Parathyroid adenoma (tissue), 2 donors: Measurements from ENCODE around the gene KRAS.
A peak's percentile ranks its signal among the peaks of the same experiment; 100 is the strongest.

Experiments used
- H2AFZ ChIP-seq: fragments of 300-600 bp; sonication (generic); one replicate; pipeline ENCODE4 v1.7.0; 2017; ENCODE audit warnings: antibody characterized with exemption, mild to moderate bottlenecking
- H3K27ac ChIP-seq: fragments of 300-600 bp; sonication (generic); one replicate; pipeline ENCODE4 v1.7.0; 2017
- H3K27me3 ChIP-seq: fragments of 300-600 bp; sonication (generic); one replicate; pipeline ENCODE4 v1.7.0; 2017; ENCODE audit warnings: low read length; ENCODE audit not compliant: control insufficient read depth, insufficient read depth
- H3K36me3 ChIP-seq: fragments of 300-600 bp; sonication (generic); one replicate; pipeline ENCODE4 v1.7.0; 2017; ENCODE audit warnings: low read length; ENCODE audit not compliant: control insufficient read depth, insufficient read depth
- H3K4me1 ChIP-seq: fragments of 300-600 bp; sonication (generic); one replicate; pipeline ENCODE4 v1.7.0; 2017; ENCODE audit warnings: control low read depth
- H3K4me2 ChIP-seq: fragments of 300-600 bp; sonication (generic); one replicate; pipeline ENCODE4 v1.7.0; 2017; ENCODE audit warnings: low read length
- H3K4me3 ChIP-seq: fragments of 300-600 bp; sonication (generic); one replicate; pipeline ENCODE4 v1.7.0; 2017; ENCODE audit warnings: low read depth, low read length
- H3K79me2 ChIP-seq: fragments of 300-600 bp; sonication (generic); one replicate; pipeline ENCODE4 v1.7.0; 2017; ENCODE audit warnings: control low read depth
- H3K9ac ChIP-seq: fragments of 300-600 bp; sonication (generic); one replicate; pipeline ENCODE4 v1.7.0; 2017; ENCODE audit warnings: mild to moderate bottlenecking
- H3K9me3 ChIP-seq: fragments of 300-600 bp; sonication (generic); one replicate; pipeline ENCODE4 v1.7.0; 2017; ENCODE audit warnings: low read length; ENCODE audit not compliant: control insufficient read depth
- CTCF ChIP-seq: fragments of 300-600 bp; sonication (generic); IDR thresholded peaks from one replicate; pipeline ENCODE4 v1.7.0; 2017; ENCODE audit warnings: antibody characterized with exemption, mild to moderate bottlenecking
- donor health status: primary hyperparathyroidism.

KRAS gene

DNA sequence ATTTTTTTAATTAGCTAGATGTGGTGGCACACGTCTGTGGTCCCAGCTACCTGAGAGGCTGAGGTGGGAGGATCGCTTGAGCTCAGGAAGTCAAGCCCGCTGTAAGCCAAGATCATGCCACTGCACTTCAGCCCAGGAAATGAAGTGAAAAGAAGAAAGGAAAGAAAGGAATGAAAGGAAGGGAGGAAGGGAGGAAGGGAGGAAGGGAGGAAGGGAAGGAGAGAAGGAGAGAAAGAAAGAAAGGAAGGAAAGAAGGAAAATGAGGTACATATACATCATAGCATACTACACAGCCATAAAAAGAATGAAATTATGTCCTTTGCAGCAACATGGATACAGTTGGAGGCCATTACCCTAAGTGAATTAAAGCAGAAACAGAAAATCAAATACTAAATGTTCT, 68.0 kb downstream of the KRAS start:
- H3K27me3 ChIP-seq, result no peaks in the 10 kb centered on the region
- no peak for TF ChIP-seq CTCF

DNA sequence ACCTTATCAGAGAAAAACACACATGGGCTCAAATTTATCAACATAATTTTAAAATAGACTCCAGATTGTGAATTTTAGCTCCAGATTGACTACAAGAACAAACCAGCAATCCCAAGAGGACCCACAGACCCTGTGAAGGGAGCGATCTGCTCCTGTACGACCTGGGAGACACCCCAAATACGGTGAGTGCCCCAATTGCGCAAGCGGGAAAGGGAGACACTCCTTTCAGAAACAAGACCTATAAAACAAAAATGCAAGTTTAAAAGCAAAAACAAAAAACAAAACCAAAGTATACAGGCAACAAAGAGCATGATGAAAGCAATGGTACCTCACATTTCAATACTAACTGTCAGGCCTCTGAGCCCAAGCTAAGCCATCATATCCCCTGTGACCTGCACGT, 87.9 kb downstream of the KRAS start:
- H3K79me2 ChIP-seq, result no peaks in the 10 kb centered on the region

More for the DNA sequence above, 68.0 kb downstream of the KRAS start:
- H2AFZ ChIP-seq, result no peak overlapping the region
- H3K79me2 ChIP-seq, result no peaks in the 10 kb centered on the region
- no peak overlapping the region for H3K27ac ChIP-seq
- H3K4me3 ChIP-seq, result no peak overlapping the region
- H3K36me3 ChIP-seq, result no peaks in the 10 kb centered on the region
- peaks cover 4% of the 10 kb centered on the region for H3K4me1 ChIP-seq
- H3K9me3 ChIP-seq, result no peaks in the 10 kb centered on the region
- H3K9ac ChIP-seq, result no peak overlapping the region
- no peak overlapping the region for H3K4me2 ChIP-seq

DNA sequence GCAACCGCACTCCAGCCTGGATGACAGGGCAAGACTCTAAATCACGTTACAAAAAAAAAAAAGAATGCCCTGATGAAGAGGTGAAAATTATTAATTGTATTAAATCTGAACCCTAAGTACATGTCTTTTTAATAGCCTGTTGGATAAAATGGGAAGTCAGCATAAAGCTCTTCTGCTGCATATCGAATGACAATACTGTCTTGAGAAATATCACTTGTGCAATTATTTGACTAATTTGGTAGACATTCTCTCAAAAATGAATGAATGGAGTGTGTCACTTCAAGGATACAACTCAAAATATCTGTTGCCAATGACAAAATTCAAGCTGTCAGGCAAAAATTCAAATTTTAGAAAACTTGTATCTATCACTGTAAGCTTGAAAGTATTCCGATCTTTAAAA, 94.7 kb downstream of the KRAS start:
- peaks cover 3% of the 10 kb centered on the region for H3K4me1 ChIP-seq
- no peak for TF ChIP-seq CTCF
- no peaks in the 10 kb centered on the region for H3K9me3 ChIP-seq
- H3K4me2 ChIP-seq, result no peak overlapping the region
- no peaks in the 10 kb centered on the region for H3K36me3 ChIP-seq
- no peak overlapping the region for H3K4me3 ChIP-seq
- H3K27ac ChIP-seq, result no peak overlapping the region
- H2AFZ ChIP-seq, result no peak overlapping the region
- no peaks in the 10 kb centered on the region for H3K27me3 ChIP-seq
- H3K79me2 ChIP-seq, result no peaks in the 10 kb centered on the region
- no peak overlapping the region for H3K9ac ChIP-seq

More for the DNA sequence above, 87.9 kb downstream of the KRAS start:
- TF ChIP-seq CTCF, result no peak
- Histone ChIP-seq H3K4me2 (no peak overlapping the region), H3K9ac (no peak overlapping the region), H2AFZ (no peak overlapping the region), H3K27ac (no peak overlapping the region), H3K4me3 (no peak overlapping the region), H3K9me3 (no peaks in the 10 kb centered on the region), H3K4me1 (no peaks in the 10 kb centered on the region), H3K36me3 (no peaks in the 10 kb centered on the region), H3K27me3 (no peaks in the 10 kb centered on the region)

- Histone ChIP-seq H3K9me3 (no peaks in the 10 kb centered on the region), H3K9ac (no peak overlapping the region), H3K4me2 (no peak overlapping the region), H2AFZ (no peak overlapping the region), H3K36me3 (no peaks in the 10 kb centered on the region), H3K79me2 (no peaks in the 10 kb centered on the region), H3K27ac (no peak overlapping the region), H3K27me3 (no peaks in the 10 kb centered on the region), H3K4me3 (peak overlapping the region; percentile 18), H3K4me1 (peaks cover 3% of the 10 kb centered on the region)
- TF ChIP-seq CTCF, result peak; percentile 63
Measured at GRCh38 chr12:25155022-25155576, 95.6 kb downstream of the KRAS start.
